SKM-1 treated with dmso at 0.1 percent for 144 hours (cell line): ENCODE results near the gene PRKAA1.
"Not testable (repeated sequence)": the region's sequence is repeated elsewhere in the genome, so short reads cannot be mapped to it uniquely, and the experiment has no call there.

Source experiments
- DNase-seq: peaks from one replicate; lab custom pipeline; 2025; ENCODE audit not compliant: unreplicated experiment; lab: John Stamatoyannopoulos, UW

PRKAA1 gene

GRCh38 chr5:40734986-40735385 is 63.2 kb downstream of the PRKAA1 start:
- no peak for DNase-seq

GRCh38 chr5:40733879-40734563 is 64.2 kb downstream of the PRKAA1 start:
- no peak for DNase-seq

- DNase-seq = peak; percentile 60
Measured at GRCh38 chr5:40733434-40733833, 64.7 kb downstream of the PRKAA1 start.

GRCh38 chr5:40722497-40722911 is 75.7 kb downstream of the PRKAA1 start:
- DNase-seq = not testable (repeated sequence)

GRCh38 chr5:40720069-40720468 is 78.1 kb downstream of the PRKAA1 start:
- no peak for DNase-seq

- no peak for DNase-seq
Measured at GRCh38 chr5:40717281-40717680, 80.9 kb downstream of the PRKAA1 start.

GRCh38 chr5:40716590-40716989 is 81.6 kb downstream of the PRKAA1 start:
- DNase-seq = no peak

GRCh38 chr5:40716000-40716399 is 82.2 kb downstream of the PRKAA1 start:
- DNase-seq = no peak

- no peak for DNase-seq
Measured at GRCh38 chr5:40714001-40714400, 84.2 kb downstream of the PRKAA1 start.

- not testable (repeated sequence) for DNase-seq
Measured at GRCh38 chr5:40710575-40710974, 87.6 kb downstream of the PRKAA1 start.
